GM13976 (cell line): ENCODE data around the gene HPSE2.

ENCODE experiments used
- DNase-seq: peaks from one replicate; pipeline ENCODE4 v3.0.0; 2012; ENCODE audit warnings: low spot score
- CTCF ChIP-seq: IDR thresholded peaks from 2 replicates; pipeline ENCODE4 v1.5.1; 2012; ENCODE audit warnings: borderline replicate concordance, mild to moderate bottlenecking; ENCODE audit not compliant: insufficient read depth; ENCODE audit errors: extremely low read depth, missing control alignments, control extremely low read depth
- in situ Hi-C: fragments of 300-500 bp; cut with MboI; formaldehyde crosslinking; loops from one replicate; pipeline ENCODE4 v1.12.0; 2022; ENCODE audit warnings: low sequenced_read_pairs, mixed read lengths, inconsistent platforms; ENCODE audit not compliant: unreplicated experiment

The HPSE2 gene

GRCh38 chr10:98646998-98647917 is 588.4 kb downstream of the HPSE2 start:
- in situ Hi-C loops, result no loop called here
- no peak for DNase-seq
- no peak for TF ChIP-seq CTCF

- no peak for TF ChIP-seq CTCF
- in situ Hi-C loops, result no loop called here
- DNase-seq, result no peak
Observed at GRCh38 chr10:98644466-98644865, 591.2 kb downstream of the HPSE2 start.

- no peak for DNase-seq
- in situ Hi-C loops, result no loop called here
- no peak for TF ChIP-seq CTCF
Observed at GRCh38 chr10:98642281-98642680, 593.4 kb downstream of the HPSE2 start.

- in situ Hi-C loops, result no loop called here
- TF ChIP-seq CTCF, result no peak
- no peak for DNase-seq
Observed at GRCh38 chr10:98638920-98639319, 596.7 kb downstream of the HPSE2 start.

- TF ChIP-seq CTCF, result no peak
- in situ Hi-C loops, result no loop called here
- DNase-seq, result peak; percentile 28
Observed at GRCh38 chr10:98636921-98637329, 598.7 kb downstream of the HPSE2 start.

- TF ChIP-seq CTCF, result no peak
- in situ Hi-C loops, result no loop called here
- no peak for DNase-seq
Observed at GRCh38 chr10:98632456-98633150, 603.0 kb downstream of the HPSE2 start.
